ENCODE data around the gene AGAP1. TPM values are rescaled to one million over a fixed set of nuclear protein-coding genes. Genes with fewer than 3 reads are reported as not detected.

The AGAP1 gene
- total RNA-seq, 6 experiments from 2014 or later = 8.1 to 11.2 (median 9.8) TPM

DNA sequence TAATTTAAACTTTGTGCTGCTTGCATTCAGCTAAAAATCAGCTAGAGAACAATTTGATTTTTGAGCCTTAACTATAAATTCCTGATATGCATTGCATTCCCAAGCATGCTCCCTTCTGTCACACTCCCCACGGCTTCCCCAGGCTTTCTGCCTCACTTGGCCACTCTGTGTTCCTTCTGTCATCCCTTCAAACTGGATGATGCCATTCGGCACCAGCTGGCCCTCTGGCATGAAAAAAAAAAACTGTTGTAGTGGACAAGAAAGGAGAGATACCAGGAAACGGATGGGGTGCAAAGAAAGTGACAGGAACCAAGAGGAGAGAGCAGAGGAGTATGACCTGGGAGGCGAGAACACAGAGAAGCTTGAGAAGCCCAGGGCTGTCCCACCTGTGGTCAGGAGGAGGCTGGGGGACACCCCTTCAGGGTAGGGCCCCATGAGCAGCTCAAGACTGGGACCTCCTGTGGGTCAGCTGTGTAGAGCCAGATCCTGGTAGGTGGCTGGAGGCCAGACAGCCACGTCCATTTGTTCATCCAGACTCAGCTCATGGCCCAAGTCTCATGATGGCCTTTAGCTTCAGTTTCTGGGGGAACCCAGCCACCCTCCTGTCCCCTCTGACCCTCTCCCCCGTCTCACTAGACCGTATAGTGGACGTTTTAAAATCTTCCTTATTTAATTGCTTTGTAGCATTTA, 462.6 kb downstream of the AGAP1 start:
- Histone ChIP-seq H3K27me3 (no peaks in the 10 kb centered on the region), H3K4me3 (no peak overlapping the region), H3K36me3 (no peaks in the 10 kb centered on the region), H3K4me1 (no peaks in the 10 kb centered on the region), H3K27ac (no peak overlapping the region), H3K9me3 (no peaks in the 10 kb centered on the region)
- TF ChIP-seq, protein P1, sequence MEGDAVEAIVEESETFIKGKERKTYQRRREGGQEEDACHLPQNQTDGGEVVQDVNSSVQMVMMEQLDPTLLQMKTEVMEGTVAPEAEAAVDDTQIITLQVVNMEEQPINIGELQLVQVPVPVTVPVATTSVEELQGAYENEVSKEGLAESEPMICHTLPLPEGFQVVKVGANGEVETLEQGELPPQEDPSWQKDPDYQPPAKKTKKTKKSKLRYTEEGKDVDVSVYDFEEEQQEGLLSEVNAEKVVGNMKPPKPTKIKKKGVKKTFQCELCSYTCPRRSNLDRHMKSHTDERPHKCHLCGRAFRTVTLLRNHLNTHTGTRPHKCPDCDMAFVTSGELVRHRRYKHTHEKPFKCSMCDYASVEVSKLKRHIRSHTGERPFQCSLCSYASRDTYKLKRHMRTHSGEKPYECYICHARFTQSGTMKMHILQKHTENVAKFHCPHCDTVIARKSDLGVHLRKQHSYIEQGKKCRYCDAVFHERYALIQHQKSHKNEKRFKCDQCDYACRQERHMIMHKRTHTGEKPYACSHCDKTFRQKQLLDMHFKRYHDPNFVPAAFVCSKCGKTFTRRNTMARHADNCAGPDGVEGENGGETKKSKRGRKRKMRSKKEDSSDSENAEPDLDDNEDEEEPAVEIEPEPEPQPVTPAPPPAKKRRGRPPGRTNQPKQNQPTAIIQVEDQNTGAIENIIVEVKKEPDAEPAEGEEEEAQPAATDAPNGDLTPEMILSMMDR (IDR thresholded peaks at IDR 0.05) = no peak
- no peak for TF ChIP-seq POLR2A (IDR thresholded peaks at IDR 0.05)
- DNase-seq (no peak), ATAC-seq (no peak)
- intact Hi-C loops (cut with DNase I) = no loop called here
- 83% methylated on average over 6 of the region's 8 CpGs for WGBS (ENCODE audit: insufficient coverage, low coverage, low lambda C conversion rate, missing lambda C conversion rate)

DNA sequence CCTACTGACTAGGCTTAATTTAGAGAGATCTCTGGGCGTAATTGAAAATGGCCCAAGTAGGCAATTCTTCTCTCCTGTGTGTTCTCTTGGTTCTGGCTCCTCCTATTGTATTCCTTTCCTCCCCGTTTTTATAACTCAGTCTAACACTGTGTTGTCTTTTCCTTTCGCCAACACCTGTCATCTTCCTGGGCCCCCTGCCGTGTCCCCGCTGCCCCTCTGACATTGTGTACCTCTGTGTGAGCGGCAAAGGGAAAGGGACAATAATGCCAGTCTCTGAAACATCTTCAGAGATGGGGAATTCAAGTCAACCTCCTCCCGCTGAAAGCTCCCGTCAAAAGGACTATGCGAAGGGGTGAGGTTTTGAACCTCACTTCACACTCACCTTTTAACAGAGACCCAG, 463.4 kb downstream of the AGAP1 start:
- H3K36me3 ChIP-seq = no peaks in the 10 kb centered on the region
- H3K4me3 ChIP-seq = no peak overlapping the region
- ATAC-seq (no peak), DNase-seq (no peak)
- no peak overlapping the region for H3K27ac ChIP-seq
- WGBS (ENCODE audit: insufficient coverage, low coverage, low lambda C conversion rate, missing lambda C conversion rate) = 91% methylated on average over 8 of the region's 9 CpGs
- intact Hi-C loops (cut with DNase I) = no loop called here
- H3K4me1 ChIP-seq = no peaks in the 10 kb centered on the region
- H3K27me3 ChIP-seq = no peaks in the 10 kb centered on the region
- no peaks in the 10 kb centered on the region for H3K9me3 ChIP-seq
- TF ChIP-seq, protein P1 (IDR thresholded peaks at IDR 0.05) = no peak
- TF ChIP-seq POLR2A (IDR thresholded peaks at IDR 0.05) = no peak

DNA sequence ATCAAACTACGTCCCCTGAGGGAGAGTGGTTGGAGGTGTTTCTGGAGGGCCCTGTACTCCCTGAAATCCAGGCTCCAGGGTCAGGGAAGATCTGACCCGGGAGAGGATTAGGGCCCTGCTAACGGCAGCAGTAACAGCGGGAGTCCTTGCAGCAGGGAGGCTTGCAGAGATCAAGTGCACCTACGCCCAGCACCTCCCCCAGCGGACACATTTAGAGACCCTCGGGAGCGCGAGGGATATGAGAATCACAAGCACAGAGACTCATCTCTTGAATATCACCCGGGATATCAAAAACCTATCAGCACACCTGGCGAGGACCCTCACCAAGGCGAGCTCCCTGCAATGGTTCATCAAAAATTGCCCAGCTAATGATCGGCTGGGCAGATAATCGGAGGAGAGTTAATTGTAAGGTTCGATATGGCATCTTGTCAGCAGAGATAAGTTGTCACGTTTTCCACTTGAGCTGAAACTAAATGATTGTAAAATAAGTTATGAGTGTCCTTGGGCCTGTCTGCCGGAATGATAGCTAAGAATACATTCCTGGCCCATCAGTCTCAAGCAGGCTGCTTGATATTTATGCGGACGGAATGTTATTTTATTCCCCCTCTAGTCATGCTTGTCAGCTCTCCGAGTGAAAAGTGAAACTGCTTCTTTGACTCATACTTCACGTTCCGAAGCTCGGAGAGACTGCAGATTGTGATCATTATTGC, 464.5 kb downstream of the AGAP1 start:
- Histone ChIP-seq H3K27me3 (no peaks in the 10 kb centered on the region), H3K4me3 (no peak overlapping the region), H3K36me3 (no peaks in the 10 kb centered on the region), H3K4me1 (no peaks in the 10 kb centered on the region), H3K9me3 (no peaks in the 10 kb centered on the region), H3K27ac (no peak overlapping the region)
- intact Hi-C loops (cut with DNase I) = no loop called here
- no peak for ATAC-seq
- no peak for DNase-seq
- TF ChIP-seq, protein P1 (IDR thresholded peaks at IDR 0.05) = no peak
- no peak for TF ChIP-seq POLR2A (IDR thresholded peaks at IDR 0.05)
- WGBS (ENCODE audit: insufficient coverage, low coverage, low lambda C conversion rate, missing lambda C conversion rate) = 89% methylated on average over 16 of the region's 23 CpGs

DNA sequence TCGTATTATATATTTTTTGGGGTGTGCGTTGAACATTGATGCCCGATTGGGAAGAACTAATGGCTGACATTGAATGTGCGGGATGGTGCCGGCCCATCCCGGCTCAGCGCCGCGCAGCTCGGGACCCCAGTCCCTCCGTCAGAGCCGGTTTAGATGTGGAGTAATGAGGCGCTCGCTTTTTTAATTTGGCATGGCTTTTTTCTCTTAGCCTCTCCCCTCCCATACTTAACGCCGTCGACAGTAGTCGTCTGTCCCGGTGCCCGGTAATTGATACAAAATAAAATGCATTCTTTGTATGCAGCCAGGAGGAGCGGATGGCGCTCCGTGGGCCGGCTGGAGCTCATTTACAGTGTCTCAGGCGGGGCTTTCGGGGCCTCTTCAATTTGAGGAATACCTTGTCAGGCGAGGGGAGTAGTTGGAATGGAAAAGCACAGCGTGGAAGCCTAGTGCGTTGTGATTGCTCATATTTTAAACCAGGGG, 465.1 kb downstream of the AGAP1 start:
- no peak for DNase-seq
- ATAC-seq = no peak
- intact Hi-C loops (cut with DNase I) = no loop called here
- no peak for TF ChIP-seq POLR2A (IDR thresholded peaks at IDR 0.05)
- TF ChIP-seq, protein P1 (IDR thresholded peaks at IDR 0.05) = no peak
- no peaks in the 10 kb centered on the region for H3K4me1 ChIP-seq
- H3K27me3 ChIP-seq = no peaks in the 10 kb centered on the region
- 96% methylated on average over 23 of the region's 29 CpGs for WGBS (ENCODE audit: insufficient coverage, low coverage, low lambda C conversion rate, missing lambda C conversion rate)
- H3K27ac ChIP-seq = no peak overlapping the region
- no peaks in the 10 kb centered on the region for H3K9me3 ChIP-seq
- H3K36me3 ChIP-seq = no peaks in the 10 kb centered on the region
- H3K4me3 ChIP-seq = no peak overlapping the region

All from right lobe of liver (tissue), 6 donors.